HepG2 (cell line): ENCODE data around the gene CRADD. TPM values are rescaled to one million over a fixed set of nuclear protein-coding genes. Genes with fewer than 3 reads are reported as not detected.
A peak's percentile ranks its signal among the peaks of the same experiment; 100 is the strongest.

ENCODE experiments used
- ATAC-seq: fragments of 200-7000 bp; cut with Tn5 transposase; 3 replicates; pipeline ENCODE4 v1.9.1; 2020; ENCODE audit warnings: mild to moderate bottlenecking, moderate library complexity
- BruUV-seq: library from RNA; stranded (reverse); fragments of 400-500 nt; replicated peaks from 2 replicates; lab custom pipeline; 2021; lab: Mats Ljungman, UMichigan
- CTCF ChIA-PET: fragments of 300-600 bp; formaldehyde crosslinking; extraction: SDS; loops from one replicate; lab custom pipeline; 2021; ENCODE audit warnings: low total read pairs, inconsistent platforms, low intra/inter-chr PET ratio; lab: Yijun Ruan, JAX
- POLR2A ChIA-PET: fragments of 350-600 bp; sonication (Branson Sonifier 250); formaldehyde crosslinking; loops from one replicate; lab custom pipeline; 2020; ENCODE audit warnings: antibody characterized with exemption, inconsistent platforms; lab: Yijun Ruan, JAX
- DNase-seq: peaks from one replicate; pipeline ENCODE4 v3.0.0-alpha.2; 2015; ENCODE audit warnings: low spot score
- FAIRE-seq: peaks from 3 replicates; lab custom pipeline; 2011; peaks lifted over from hg19 to GRCh38; lab: Jason Lieb, UNC
- H2AFZ ChIP-seq: one replicate; pipeline ENCODE4 v1.6.1; 2011; ENCODE audit warnings: low read length, inconsistent platforms
- H3K27ac ChIP-seq: fragments of 300-600 bp; 3 replicates; pipeline ENCODE4 v1.8.0; 2011; ENCODE audit warnings: mixed run types, mild to moderate bottlenecking, mixed read lengths, low read length, inconsistent platforms; ENCODE audit not compliant: insufficient read depth; ENCODE audit errors: extremely low read length
- H3K27me3 ChIP-seq, 2 experiments: fragments of 200-600 bp in 1 of 2; 2 replicates in 1 of 2; 3 replicates in 1 of 2; pipeline versions ENCODE4 v1.6.0 to v1.8.0; 2011; ENCODE audit warnings: low read length in 2 of 2, mild to moderate bottlenecking in 2 of 2, moderate library complexity in 2 of 2, inconsistent platforms in 1 of 2; ENCODE audit not compliant: insufficient read depth in 2 of 2, control insufficient read depth in 1 of 2
- H3K36me3 ChIP-seq, 2 experiments: fragments of 200-600 bp in 1 of 2; replicated peaks in 1 of 2; 2 replicates in 1 of 2; 3 replicates in 1 of 2; pipeline versions ENCODE4 v1.5.1 to v1.8.0; 2011; ENCODE audit warnings: low read length in 2 of 2, inconsistent platforms in 1 of 2; ENCODE audit not compliant: insufficient read depth in 2 of 2, control insufficient read depth in 1 of 2
- H3K4me1 ChIP-seq: 2 replicates; pipeline ENCODE4 v1.5.1; 2012; ENCODE audit warnings: low read length, inconsistent platforms; ENCODE audit not compliant: insufficient read depth
- H3K4me2 ChIP-seq: 2 replicates; pipeline ENCODE4 v1.6.0; 2011; ENCODE audit warnings: low read depth, low read length, inconsistent platforms
- H3K4me3 ChIP-seq, 3 experiments: fragments of 200-600 bp in 1 of 3; sonication (generic), shearing (Covaris generic) in 1 of 3; replicated peaks in 1 of 3; 2 replicates each; pipeline ENCODE4 v1.5.1; 2011 to 2016; ENCODE audit warnings: low read length in 3 of 3, inconsistent platforms in 2 of 3, low read depth in 2 of 3, mild to moderate bottlenecking in 2 of 3, control low read depth in 1 of 3, mixed read lengths in 1 of 3; ENCODE audit not compliant: insufficient read depth in 1 of 3
- H3K79me2 ChIP-seq: one replicate; pipeline ENCODE4 v1.6.1; 2011; ENCODE audit warnings: low read length, inconsistent platforms; ENCODE audit not compliant: insufficient read depth
- H3K9ac ChIP-seq: 2 replicates; pipeline ENCODE4 v1.6.0; 2011; ENCODE audit warnings: mild to moderate bottlenecking, low read depth, low read length, inconsistent platforms; ENCODE audit not compliant: insufficient read depth
- H3K9me3 ChIP-seq: 2 replicates; pipeline ENCODE4 v1.5.1; 2012; ENCODE audit warnings: mild to moderate bottlenecking, low read length
- H4K20me1 ChIP-seq: 2 replicates; pipeline ENCODE4 v1.6.0; 2011; ENCODE audit warnings: inconsistent platforms, mild to moderate bottlenecking, low read length, moderate library complexity; ENCODE audit not compliant: insufficient read depth
- NCOA2 ChIP-seq: sonication (generic); formaldehyde crosslinking; IDR thresholded peaks from 2 replicates; pipeline ENCODE4 v1.8.0; 2022; ENCODE audit warnings: inconsistent platforms
- ZNF251 ChIP-seq: sonication (generic); formaldehyde crosslinking; IDR thresholded peaks from 2 replicates; pipeline ENCODE4 v1.9.0; 2021; ENCODE audit warnings: mild to moderate bottlenecking, missing genetic modification reagents
- ZNF746 ChIP-seq: sonication (generic); formaldehyde crosslinking; IDR thresholded peaks from 2 replicates; pipeline ENCODE4 v1.8.0; 2022; ENCODE audit warnings: mild to moderate bottlenecking, missing genetic modification reagents
- WGBS: methylation state at CpG from one replicate; pipeline ENCODE4 v1.1.6; 2017; ENCODE audit warnings: low lambda C conversion rate; 5-methylcytosine and 5-hydroxymethylcytosine counted together
- in situ Hi-C: cut with HindIII; loops from 2 replicates; pipeline ENCODE4 v1.10.0; 2017; ENCODE audit warnings: low pct_unique_long_range_greater_than_20kb; ENCODE audit not compliant: extremely low pct_ligation_motif_present
- intact Hi-C: fragments of 100-400 bp; cut with micrococcal nuclease; formaldehyde crosslinking; loops from one replicate; pipeline ENCODE4 v1.10.0; 2022; ENCODE audit not compliant: unreplicated experiment
- polyA plus RNA-seq, 8 experiments: library from polyadenylated mRNA; depleted of rRNA in 3 of 8; stranded (reverse) in 7 of 8; unstranded in 1 of 8; fragments of >200 nt; fragmentation: Illumina TruSeq in 4 of 8; extraction: Trizol in 4 of 8; gene quantifications; 2 replicates each; pipeline versions ENCODE4 v1.2.1 to v1.2.3, GENCODE V29; 2011 to 2016; ENCODE audit warnings: low read depth in 4 of 8, missing spikeins in 1 of 8, mixed read lengths in 1 of 8; ENCODE audit not compliant: insufficient read depth in 1 of 8
- total RNA-seq, 5 experiments: library from RNA; depleted of rRNA; stranded (reverse); fragments of >200 nt; fragmentation: Illumina TruSeq; extraction: Trizol; gene quantifications; 2 replicates each; pipeline ENCODE4 v1.2.3, GENCODE V29; 2016; ENCODE audit warnings: low read depth in 1 of 5
- TF ChIP-seq, protein P1 (sequence below): sonication (generic); formaldehyde crosslinking; conservative IDR thresholded peaks from 2 replicates; pipeline ENCODE4 v1.4.0; 2020; ENCODE audit warnings: mild to moderate bottlenecking, missing genetic modification reagents, moderate library complexity

The CRADD gene
- total and polyA plus RNA-seq, 2 of the 13 experiments (the other 11 are each of a cell fraction or from before 2014, with no cell fraction given), result 12.4 to 18.8 TPM

DNA sequence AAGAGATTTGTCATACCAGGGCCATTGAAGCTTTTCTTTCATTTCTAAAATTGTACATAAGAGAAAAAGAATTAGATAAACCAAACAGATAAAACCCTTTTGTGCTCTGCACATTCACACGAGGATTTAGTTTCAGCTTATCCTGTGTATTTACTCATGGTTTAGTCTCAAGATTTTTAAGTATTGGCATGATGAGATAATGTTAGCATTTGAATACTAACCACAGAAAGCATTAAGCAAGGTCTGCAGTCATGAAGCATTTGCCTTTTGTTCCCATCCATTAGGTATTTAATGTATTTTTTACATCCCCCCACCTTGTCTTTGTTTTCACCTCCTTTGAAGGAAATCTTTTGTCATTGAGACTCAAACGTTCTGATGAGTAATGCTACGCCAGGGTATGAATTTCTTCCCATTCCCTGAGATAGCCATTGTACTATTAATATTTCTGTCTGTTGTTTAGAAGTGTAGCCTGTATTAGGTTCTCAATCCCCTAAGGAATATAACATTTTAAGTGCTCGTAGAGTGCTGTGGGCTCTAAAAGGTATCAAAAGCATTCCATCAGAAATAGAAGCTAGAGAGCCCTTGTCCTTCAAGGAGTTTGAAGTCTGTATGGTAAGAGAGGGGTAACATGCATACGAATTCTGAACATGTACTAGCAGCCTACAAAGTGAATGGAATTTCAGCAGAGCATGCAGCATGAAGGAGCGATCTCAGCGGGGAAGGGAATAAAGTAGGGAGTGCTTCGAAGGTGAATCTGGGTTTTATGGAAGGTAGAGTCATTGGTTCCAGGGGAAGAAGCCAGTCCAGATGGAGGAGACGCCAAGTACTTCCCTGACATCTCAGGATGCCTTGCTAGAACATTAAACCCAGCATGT is 22.3 kb downstream of the CRADD start:
- ATAC-seq, result no peak
- intact Hi-C loops, result no loop called here
- H3K9ac ChIP-seq, result no peak overlapping the region

More for the DNA sequence above, 22.3 kb downstream of the CRADD start:
- in situ Hi-C loops, result no loop called here
- no peak for TF ChIP-seq ZNF746 (CRISPR knock-in tag)
- 0 out of 2 replicates have a peak, but pooled peaks have one; percentile 2 for TF ChIP-seq NCOA2
- TF ChIP-seq, protein P1, sequence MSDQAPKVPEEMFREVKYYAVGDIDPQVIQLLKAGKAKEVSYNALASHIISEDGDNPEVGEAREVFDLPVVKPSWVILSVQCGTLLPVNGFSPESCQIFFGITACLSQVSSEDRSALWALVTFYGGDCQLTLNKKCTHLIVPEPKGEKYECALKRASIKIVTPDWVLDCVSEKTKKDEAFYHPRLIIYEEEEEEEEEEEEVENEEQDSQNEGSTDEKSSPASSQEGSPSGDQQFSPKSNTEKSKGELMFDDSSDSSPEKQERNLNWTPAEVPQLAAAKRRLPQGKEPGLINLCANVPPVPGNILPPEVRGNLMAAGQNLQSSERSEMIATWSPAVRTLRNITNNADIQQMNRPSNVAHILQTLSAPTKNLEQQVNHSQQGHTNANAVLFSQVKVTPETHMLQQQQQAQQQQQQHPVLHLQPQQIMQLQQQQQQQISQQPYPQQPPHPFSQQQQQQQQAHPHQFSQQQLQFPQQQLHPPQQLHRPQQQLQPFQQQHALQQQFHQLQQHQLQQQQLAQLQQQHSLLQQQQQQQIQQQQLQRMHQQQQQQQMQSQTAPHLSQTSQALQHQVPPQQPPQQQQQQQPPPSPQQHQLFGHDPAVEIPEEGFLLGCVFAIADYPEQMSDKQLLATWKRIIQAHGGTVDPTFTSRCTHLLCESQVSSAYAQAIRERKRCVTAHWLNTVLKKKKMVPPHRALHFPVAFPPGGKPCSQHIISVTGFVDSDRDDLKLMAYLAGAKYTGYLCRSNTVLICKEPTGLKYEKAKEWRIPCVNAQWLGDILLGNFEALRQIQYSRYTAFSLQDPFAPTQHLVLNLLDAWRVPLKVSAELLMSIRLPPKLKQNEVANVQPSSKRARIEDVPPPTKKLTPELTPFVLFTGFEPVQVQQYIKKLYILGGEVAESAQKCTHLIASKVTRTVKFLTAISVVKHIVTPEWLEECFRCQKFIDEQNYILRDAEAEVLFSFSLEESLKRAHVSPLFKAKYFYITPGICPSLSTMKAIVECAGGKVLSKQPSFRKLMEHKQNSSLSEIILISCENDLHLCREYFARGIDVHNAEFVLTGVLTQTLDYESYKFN (CRISPR knock-in tag), result no peak
- no peak for TF ChIP-seq ZNF251 (CRISPR knock-in tag)
- H3K9me3 ChIP-seq, result no peaks in the 10 kb centered on the region
- no peak overlapping the region for H3K4me3 ChIP-seq
- no peaks in the 10 kb centered on the region for H3K27me3 ChIP-seq
- H3K27ac ChIP-seq, result no peak overlapping the region
- no peak overlapping the region for H2AFZ ChIP-seq
- no peak for FAIRE-seq
- ChIA-PET CTCF (no interaction called here), POLR2A (interaction anchor here (1.6 kb wide), 1 partner anchor 23 kb away, joined by 6 read pairs; the partner anchor contains the start of gene CRADD)
- peaks cover 23% of the 10 kb centered on the region for H3K4me1 ChIP-seq
- no peaks in the 10 kb centered on the region for H3K36me3 ChIP-seq
- no TSS peak for BruUV-seq
- DNase-seq, result peak; percentile 71
- H4K20me1 ChIP-seq, result no peaks in the 10 kb centered on the region
- H3K79me2 ChIP-seq, result no peaks in the 10 kb centered on the region
- WGBS, result 77% methylated on average over 9 of the region's 9 CpGs
- peak overlapping the region; percentile 3; the same call in 1 of the 2 replicates for H3K4me2 ChIP-seq
